GM12872 (cell line): Measurements from ENCODE around the gene M1AP.

Experiments
- TF ChIP-seq, protein P1 (sequence below): IDR thresholded peaks from 3 replicates; pipeline ENCODE4 v1.5.1; 2011; ENCODE audit warnings: low read depth, mild to moderate bottlenecking, low read length, moderate library complexity; ENCODE audit not compliant: insufficient read depth

The M1AP gene

DNA sequence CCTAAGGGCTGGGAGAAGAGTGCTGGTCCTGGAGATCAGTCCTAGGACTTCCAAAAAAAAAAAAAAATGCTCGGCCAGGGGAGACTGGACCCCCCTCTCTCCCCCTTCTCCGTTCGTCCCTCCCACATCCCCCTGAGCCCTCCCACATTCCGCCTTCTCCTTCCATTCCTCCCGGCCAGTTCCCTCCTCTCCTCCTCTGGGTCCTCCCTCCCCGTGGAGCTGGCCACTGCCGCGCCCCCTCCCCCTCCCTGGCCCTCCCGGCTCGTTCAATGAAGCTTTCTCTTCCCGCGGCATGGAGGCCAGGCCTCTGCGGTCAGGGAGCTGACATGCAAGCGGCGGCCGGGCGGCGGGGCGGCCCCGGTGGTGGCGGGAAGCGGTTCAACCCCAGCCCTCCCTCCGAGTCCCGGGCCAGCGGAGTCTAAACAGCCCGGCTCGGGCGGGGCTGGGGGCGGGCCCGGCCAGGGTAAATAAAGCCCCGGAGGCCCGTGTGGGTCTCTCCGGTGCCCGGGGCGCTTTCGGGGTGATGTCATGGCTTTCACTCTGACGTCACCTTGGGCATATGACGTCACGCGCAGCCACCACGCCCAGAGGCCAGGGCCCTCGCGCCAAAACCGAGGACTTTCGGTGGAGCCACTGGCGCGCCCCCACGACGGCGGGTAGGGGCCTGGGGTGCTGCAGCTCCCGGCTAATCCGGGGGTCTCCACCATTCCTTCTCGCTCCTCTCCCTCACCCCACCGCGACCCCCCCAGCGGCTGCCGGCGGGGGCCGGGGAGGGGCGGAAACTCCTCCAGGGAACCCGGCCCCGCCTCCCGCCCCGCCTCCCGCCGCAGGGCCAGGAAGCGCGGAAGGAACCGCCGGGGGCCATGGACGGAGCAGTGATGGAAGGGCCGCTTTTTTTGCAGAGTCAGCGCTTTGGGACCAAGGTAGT, 94.0 kb downstream of the M1AP start, which contains the start of the genes DOK1 and LOXL3:
Gene DOK1, plus strand, starts transcription at position 829 of the 928 bp plus-strand sequence. Its CDS starts 35 bp downstream, at position 864.
Gene LOXL3, minus strand, starts transcription at position 51 of the 928 bp plus-strand sequence. CDS start 1,308 bp downstream, outside the sequence.
- TF ChIP-seq, protein P1, sequence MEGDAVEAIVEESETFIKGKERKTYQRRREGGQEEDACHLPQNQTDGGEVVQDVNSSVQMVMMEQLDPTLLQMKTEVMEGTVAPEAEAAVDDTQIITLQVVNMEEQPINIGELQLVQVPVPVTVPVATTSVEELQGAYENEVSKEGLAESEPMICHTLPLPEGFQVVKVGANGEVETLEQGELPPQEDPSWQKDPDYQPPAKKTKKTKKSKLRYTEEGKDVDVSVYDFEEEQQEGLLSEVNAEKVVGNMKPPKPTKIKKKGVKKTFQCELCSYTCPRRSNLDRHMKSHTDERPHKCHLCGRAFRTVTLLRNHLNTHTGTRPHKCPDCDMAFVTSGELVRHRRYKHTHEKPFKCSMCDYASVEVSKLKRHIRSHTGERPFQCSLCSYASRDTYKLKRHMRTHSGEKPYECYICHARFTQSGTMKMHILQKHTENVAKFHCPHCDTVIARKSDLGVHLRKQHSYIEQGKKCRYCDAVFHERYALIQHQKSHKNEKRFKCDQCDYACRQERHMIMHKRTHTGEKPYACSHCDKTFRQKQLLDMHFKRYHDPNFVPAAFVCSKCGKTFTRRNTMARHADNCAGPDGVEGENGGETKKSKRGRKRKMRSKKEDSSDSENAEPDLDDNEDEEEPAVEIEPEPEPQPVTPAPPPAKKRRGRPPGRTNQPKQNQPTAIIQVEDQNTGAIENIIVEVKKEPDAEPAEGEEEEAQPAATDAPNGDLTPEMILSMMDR, result no peak

DNA sequence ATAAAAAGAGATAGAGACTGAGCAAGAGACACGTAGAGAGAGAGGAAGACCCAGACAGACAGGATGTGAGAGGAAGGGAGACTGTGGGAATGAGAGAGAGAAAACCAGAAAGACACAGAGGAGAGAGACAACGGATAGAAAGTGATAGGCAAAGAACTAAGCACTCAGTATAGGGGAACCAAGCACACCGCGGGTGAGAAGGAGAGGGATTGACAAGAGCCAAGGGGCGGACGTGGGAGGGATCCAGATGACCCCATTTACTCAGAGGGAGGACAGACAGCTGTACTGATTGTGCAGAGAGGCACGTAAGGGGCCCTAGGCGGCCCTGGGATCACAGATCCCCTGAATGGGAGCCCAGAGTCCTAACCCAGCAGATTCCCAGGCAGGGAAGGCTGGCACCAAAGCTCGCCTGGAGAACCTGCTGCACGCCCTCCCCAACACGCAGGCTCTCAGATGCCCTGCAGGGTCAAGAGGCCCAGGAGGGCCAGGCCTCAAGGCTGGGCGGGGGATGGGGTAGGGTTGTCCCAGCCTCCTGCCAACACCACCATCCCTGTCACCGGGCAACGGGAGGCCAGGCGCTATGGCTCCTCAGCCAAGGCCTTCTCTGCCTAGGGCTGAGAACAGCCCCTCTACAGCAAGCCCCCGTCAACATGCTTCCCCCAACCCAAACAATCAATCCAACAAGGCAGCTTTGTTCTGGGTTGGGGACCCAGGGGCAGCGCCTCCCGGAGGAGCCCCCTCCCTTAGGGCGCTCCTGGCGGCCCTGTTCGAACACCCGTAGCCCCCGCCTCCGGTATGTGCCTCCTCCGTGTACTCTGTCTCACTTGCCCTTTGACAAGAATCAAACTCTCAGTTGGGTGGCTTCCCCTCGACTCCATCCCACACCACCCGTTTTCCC, 95.0 kb downstream of the M1AP start:
- TF ChIP-seq, protein P1, result no peak

DNA sequence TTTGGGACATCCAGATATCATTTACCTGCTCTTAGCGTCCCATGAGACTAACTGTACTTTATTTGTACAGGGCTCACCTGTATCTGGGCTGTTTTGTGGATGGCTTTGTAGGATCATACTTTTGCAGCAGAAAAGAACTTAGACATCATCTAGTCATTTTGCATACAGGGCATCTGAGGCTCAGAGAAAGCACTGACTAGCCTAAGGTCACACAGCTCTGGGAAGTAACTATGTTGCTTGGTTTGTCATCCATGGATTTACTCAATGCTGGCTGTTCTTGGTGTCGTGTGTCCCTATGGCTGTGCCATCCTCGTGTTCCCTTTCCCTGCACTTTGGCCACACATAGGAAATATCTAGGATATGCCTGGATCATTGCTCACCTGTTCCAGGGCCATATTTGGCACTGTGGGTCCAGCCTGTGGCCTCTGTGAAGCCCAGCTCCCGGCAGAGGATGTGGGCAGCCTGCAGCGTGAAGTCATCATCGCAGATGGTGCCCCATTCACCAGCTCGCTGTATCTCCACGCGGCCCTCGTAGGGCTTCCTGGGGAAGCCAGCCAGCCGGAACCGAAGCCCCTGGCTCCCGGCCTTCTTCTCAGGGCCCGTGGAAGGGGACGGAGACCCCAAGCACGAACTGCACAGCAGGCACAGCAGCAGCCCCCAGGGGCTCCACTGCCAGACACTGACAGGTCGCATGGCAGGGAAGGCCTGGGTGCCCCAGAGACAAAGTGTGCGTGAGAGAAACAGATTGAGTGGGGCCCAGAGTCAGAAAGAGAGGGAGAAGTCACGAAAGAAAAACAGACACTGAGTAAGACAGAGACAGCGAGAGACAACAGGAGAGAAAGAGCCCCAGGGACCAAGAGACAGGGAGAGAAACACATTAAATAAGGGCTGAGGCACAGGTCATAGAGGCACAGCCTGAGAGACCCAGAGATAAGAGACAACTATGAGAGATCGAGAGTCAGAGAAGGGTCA, 95.9 kb downstream of the M1AP start:
- TF ChIP-seq, protein P1, result no peak

DNA sequence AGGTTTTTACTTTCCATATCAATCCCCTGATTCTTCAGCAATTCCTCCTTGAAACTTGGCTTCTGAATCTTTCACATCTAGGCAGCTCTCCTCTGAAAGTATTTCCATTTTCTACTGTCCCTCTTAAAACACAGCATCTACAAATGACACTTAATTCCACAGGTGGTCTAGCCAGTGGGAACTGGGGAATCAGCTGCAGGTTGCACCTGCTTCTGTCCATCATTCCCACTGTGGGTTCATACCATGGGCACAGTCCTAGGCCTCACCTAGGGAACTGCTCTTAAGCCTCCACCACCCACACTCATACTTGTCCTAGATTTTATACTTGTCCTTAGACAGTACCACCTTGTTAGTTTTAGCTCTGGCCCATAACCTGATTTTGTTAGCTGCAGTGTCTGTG, 96.6 kb downstream of the M1AP start:
- TF ChIP-seq, protein P1, result no peak

DNA sequence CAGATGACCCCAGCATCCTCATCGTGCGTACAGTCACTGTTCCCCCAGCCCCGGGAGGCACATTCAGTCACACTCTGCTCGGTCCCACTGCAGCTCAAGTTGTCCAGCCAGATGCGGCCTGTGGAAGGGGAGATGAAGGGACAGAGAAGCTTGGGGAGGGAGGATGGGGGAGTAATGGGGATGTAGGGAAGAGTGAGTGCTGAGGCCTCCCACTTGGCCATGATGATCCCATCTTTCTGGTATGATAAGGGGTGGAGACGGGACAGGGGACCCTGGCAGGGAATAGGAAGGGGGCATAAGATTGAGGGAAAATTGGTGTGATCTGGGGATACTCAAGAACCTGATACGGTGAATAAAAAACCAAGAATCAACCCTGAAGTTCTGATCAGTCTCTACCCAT, 97.9 kb downstream of the M1AP start:
- TF ChIP-seq, protein P1, result no peak

DNA sequence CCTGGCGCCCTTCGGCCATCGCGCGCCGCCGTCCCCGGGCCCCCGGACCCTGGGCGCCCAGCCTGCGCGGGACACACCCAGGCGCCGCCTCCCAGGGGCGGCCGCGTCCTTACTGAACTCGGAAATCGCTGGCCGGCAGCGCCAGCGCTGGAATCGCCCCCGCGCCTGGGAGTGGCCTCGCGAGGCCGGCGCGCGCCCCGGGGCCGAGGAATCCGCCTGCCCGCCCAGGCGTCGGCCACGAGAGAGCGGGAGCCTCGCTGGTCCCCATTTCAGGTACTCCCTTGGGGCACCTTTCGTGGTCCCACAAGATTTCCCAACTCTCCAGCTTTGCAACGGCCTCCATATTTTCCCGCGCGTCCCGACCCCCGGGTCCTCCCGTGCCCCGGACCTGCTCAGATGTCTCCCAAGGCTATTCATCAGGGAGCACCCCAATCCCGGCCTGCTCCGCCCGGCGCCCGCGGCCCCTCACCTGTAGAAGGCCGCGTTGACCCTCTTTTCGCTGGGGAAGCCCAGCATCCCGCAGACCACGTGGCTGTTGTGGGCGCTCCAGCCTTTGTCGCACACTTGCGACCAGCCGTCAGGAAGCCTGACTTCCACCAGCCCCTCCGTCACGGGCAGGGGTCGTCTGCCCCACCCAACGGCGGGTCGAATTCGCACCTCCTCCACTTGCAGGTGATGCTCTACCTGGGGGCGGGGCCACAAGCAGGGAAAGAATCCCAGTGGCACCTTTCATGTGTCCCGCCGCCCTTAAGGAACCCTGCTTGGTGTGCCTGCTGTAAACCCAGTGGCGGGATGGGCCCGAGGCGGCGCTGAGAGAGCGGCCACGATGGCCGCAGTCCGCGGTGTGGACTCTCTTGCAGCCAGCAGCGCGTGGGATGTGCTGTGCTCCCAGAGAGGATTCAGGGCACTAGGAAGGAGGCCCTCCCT, 99.0 kb downstream of the M1AP start:
- TF ChIP-seq, protein P1, result no peak
